GM19324 (cell line): ENCODE data around the gene CLEC20A.

Experiments
- ATAC-seq: cut with Tn5 transposase; IDR thresholded peaks from one replicate; pipeline ENCODE4 v1.9.1; 2021; ENCODE audit warnings: mild to moderate bottlenecking, moderate library complexity; ENCODE audit not compliant: unreplicated experiment, low FRiP score

CLEC20A gene

DNA sequence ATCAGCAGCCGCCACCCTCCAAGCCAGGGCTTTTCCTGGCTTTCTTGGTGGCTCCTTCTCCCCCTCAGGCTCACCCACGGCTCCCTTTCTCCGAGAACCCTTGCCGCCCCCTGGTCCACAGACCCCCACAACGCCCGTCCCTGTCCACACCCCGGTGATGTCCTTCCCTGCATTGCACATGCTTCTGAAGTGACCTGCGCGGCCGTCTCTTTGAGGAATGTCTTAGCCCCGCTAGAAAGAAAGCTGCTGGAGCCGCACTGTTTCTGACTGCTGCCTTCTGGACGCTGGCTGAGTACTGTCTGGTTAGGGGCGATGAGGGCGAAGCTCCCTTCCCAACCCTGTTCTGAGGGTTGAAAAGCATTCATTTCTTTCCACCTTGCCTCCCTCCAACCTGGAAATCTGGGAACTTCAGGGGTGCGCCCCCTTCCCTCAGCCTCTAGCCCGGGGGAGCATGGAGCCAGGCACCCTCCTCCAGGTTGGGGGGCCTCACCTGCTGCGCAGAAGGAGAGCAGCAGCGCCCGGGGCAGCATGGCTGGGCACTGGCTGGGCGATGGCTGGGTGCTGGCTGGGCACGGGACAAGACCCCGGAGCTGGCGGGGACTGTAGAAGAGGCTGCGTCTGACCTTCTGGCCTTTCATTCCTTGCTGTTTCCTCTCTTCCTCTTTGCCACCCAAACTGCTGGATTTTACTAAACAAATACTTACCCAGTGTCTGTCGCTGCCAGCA, at the start of gene CLEC20A:
TSS of gene CLEC20A (minus strand) at position 555 of the 726 bp plus-strand sequence. CDS start at position 530, 25 bp downstream.
- ATAC-seq = no peak

DNA sequence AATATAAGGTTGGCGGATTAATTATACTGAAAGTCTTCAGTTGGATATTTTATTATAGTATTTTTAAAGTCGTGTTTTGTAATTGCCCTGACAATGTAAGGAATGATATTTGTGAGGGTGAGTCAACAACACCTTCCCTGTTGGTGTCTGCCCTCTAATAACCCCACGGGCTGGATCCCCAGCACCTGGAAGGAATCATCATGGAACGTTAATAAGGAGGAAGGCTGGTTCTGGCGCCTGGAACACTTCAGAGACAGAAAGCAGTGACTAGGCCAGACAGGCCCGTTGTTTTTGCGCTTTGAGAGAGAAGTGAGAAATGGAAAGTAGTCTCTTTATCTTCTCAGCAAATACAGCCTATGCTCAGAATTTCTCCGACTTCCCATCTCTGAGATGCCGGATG, 47.8 kb upstream of the CLEC20A start:
- no peak for ATAC-seq

DNA sequence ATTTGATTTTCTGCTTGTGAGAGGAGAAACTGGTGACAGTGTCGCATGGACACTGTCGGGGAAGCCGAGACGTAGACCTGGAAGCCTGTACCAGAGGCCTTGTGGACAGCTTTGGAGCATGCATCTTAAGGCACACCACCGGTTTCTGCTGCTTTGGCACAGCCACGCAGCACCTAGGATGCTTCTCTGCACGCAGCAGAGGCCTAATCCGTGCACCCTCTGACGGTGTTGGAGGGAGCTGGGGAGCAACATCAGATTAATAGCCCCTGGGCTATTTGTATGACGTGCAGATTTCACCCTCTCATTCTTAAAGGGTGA, 46.5 kb upstream of the CLEC20A start:
- peak; percentile 23 for ATAC-seq

DNA sequence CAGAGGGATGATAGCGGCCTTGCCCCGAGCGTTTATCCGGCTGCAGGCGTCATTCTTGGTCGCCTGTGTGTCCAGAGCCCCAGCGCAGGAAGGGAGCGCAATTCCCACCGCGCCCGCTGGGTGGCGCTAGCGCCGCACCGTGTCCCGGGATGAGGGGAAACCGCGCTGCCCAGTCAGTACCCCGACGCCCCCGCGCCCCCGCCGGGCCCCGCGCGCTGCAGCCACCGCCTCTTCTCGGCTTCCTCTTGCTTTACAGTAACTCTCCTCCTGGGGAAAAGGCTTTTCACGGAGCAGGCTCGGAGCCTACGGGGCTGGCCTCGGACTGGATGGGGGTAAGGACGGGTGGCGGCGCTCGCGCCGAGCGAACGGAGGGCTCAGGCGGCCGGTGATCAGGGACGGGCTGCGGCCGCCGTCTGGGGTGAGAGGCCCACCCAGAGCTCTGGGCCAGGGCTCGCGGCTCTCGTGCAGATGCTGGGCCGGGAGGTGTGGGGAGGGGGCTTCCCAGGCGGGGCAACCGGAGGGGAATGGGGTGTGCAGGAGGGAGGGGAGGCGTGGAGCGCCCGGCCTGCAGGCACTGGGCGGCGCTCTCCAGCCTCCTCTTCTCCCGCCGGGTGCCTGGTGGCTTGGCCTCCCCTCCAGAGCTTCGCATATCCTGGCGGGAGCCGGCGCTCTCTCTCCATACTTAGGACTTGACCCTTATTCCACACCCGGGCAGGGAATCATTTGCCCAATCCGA, 46.0 kb upstream of the CLEC20A start:
- peak; percentile 87 for ATAC-seq

DNA sequence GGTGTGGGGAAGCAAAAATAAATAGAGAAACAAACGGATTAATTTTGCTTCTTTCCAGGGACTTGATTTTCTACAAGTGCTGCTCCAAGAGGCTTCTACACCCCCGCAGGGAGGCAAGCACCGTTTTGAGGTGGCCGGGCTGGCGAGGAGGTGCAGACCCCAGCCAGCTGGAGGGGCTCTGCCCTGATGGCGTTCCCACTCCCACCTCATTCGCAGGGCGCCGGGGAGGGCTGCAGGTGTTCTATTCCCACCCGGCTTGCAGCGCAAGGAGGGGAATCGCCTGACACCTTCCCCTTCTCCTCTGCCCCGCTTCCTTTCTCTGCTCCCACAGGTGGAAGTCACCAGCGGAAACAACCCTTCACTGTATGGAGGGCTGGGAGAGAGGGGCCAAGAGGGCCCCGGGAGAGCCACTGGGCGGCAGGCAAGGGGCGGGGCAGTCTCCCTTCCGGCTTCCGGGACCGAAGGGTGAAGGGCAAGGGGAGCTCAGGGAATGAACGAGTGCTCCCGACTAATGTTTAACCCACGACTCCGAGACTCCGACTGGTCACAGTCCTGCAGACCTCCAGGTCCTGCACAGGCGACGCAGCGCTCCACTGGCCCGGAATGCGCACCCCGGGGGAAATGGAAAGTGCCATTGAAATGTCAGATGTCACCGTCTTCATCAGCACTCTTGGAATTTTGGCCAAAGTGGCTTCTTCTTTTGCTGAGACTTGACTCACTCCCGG, 45.2 kb upstream of the CLEC20A start:
- ATAC-seq = peak; percentile 30

DNA sequence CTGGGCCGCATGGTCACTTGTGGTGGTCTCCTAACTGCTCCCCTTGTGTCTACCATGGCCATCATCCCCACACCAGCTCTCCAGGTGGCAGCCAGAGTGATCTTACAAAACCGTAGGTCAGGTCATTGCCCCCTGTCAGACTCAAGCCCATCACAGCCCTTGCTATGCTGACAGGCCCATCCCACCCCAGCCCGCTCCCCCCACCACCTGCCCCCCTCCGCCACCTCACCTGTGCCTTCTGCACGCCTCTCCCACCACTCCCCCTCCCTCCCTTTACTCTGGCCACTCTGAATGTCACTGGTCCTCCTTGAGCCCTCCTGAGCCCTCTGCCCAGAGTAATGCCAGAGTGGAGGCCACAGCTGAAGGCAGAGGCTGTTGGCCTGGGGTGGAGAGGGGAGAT, 44.6 kb upstream of the CLEC20A start:
- no peak for ATAC-seq

DNA sequence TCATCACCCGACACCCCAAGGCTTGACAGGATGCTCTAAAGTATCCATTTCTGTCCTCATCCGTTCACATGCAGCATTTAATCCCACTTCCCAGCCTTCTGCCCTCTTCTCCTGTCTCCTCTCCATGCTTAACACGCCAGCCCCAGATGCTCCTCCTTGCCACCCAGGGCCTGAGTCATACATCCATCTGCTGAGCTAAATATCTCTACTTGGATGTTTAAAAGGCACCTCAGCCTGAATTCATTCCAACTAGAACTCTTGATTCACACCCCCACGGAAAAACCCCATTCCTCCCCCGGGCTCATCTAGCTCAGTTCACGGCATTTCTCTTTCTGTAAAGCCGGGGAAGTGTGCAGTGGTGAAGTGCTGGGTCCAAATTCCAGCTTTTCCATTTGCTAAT, 43.9 kb upstream of the CLEC20A start:
- ATAC-seq = no peak

DNA sequence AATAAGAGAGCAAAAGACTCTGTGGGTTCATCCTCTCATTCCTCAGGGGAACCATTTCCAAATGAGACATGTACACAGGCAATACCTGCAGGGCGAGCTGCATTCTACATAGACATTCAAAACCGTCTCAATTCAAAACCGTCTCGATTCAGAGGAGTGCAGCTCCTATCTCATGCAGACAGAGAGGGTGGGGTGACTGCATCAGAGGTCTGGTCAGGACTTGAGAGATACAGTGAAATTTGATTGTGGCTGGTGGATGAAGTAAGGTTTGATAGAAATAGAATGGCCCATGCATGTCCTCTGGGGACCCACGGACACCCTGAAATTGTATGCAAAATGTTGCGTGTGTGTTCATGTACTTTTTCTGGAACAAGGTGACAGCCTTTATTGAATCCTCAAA, 43.4 kb upstream of the CLEC20A start:
- no peak for ATAC-seq

DNA sequence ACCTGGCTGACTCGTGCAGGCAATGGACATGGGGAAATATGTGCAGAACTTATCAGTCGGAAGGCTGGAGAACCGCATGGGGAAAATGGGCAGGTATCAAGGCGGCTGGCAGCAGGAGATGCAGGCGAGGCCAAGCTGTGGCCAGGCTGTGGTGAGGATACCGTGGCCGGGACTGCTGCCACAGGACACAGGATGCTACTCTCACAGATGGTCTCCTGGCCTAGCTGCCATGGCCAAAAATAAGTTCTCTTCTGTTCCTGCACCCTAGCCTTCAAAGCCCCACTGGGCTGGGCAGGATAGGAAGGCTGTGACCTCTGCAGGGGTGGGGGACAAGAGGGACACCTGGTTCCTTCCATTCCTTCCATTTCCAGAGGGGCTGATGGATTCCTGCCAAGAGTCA, 42.5 kb upstream of the CLEC20A start:
- no peak for ATAC-seq

DNA sequence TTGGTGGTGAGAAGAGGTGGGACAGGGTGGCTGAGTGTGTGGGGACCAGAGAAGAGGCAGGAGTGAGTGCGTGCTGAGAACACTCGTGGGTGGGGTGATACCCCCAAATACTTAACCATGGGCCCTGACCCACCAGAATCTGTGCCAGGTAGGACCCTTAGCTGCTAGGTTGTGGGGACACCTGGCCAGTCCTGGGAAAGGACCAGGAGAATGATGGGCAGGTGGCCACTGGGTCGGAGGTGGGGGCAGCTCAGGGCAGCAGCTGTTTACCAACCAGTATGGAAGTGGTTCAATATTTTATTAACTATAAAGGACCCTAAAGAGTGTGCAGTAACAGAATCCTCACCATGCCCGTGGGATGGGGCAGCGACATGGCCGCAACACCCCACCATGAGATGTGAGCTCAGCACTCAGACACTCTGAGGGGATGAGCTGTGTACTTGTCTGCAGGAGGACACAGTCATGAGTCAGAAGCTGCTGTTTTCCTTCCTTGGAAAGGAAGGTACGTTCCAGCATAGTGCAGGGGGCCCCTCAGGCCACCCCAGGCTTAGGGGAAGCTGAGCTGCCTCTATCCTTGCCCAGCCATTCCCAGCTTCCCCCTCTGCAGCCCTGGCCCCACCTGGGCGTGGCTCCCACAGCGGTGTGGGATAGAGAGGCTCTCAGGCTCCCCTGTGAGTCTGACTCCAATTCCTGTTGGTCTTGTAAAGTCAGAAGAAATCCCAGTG, 41.6 kb upstream of the CLEC20A start:
- ATAC-seq = no peak

DNA sequence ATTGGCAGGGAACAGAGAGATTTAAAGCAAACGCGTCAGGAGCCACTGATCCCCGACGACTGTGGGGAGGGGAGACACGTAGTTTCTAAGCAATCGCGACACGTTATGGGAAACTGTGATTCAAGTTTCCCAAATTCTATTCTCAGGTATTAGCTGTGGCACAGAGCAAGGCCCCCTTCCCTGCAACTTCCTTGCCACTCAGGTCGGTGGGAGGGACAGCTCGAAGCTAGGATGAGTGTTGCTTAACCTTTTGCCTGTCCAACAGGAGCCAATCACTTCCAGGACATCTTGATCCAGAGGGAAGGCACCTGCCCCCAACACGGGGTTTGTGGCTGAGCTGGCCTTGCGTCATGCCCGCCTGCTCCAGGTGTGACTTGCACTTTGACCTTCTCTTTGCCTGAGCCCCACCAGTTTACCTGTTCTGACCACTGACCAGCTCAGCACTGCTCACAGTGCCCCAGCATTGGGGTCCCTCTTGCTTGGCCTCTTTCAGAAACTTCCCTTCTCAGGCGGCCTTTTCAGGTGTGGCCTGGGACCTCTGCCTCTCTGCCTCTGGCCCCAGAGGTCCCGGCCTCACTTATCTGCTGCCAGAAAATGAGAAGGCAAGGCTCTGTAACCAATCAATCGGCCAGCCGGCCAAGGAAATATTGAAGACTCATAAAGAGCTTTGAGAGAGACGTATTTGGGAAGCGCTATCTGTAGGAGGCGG, 40.8 kb upstream of the CLEC20A start:
- ATAC-seq = no peak

DNA sequence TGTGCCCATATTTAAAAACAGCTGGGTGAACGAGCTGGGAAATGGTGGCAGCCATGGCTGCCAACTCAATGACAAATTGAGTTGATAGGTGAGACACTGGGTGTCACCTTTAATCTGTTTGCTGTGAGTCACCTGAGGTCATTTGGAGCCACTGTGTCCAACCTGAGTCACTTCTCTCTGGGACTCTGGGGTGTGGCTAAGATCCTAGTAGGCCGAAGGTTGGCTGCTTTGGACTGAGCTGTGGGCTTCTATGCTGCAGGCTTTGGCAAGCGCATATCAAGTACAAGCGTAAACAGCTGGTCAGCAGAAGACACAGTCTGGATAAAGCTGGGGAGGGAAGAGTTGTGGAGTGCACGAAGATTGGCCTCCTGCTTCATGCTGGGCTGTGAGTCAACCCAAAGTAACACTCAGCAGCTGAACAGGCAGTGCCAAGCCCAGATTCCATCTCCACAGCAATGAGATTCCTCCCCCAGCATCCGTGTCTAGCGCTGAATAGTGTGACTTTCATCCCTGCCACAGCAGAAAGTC, 40.1 kb upstream of the CLEC20A start:
- no peak for ATAC-seq

DNA sequence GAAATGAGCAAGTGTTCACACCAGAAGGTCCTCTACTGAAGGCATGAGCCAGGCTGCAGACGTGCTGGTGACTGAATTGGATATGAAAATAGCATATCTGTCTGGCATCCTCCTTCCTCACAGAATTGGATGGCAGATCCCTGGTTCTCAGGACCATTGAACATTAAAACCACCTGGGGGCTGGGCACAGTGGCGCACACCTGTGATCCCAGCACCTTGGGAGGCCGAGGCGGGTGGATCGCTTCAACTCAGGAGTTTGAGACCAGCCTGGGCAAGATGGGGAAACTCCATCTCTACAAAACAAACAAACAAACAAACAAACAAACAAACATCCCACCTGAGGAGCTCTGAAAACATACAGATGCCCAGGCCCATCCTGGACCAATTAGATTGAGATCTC, 39.6 kb upstream of the CLEC20A start:
- no peak for ATAC-seq

DNA sequence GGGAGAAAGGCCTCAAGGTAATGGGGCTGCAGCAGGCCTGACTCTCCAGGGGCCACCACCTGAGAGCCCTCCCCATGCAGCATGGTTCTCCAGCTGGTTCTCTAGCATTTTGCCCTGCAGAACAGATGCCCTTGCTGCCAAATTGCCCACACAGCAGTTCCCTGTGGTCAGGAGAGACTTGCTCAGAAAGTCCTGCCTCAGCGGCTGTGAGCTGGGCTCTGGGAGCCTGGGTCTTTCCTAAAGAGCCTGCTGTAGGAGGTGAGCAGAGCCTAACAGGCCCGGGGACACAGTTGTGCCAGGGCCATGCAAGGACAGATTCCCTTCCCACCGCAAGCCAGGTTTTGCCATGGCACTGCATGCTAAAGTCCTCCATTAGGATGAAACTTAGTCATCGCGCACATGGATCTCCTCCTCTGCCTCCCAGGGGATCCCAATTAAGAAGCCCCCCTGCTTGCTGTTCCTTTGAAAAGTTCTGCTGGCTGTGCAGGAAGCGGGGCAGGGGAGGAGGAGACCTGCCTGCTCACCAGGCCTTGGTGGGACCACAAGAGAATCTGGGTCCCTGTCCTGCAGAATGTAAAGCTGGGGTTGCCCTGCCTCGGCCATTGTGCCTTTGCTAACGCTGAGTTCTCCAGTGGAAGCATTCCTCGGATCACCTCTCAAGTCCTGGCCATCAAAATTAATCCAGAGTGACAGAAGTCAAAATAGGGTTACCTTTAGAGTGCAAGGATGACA, 37.5 kb upstream of the CLEC20A start:
- ATAC-seq = no peak

DNA sequence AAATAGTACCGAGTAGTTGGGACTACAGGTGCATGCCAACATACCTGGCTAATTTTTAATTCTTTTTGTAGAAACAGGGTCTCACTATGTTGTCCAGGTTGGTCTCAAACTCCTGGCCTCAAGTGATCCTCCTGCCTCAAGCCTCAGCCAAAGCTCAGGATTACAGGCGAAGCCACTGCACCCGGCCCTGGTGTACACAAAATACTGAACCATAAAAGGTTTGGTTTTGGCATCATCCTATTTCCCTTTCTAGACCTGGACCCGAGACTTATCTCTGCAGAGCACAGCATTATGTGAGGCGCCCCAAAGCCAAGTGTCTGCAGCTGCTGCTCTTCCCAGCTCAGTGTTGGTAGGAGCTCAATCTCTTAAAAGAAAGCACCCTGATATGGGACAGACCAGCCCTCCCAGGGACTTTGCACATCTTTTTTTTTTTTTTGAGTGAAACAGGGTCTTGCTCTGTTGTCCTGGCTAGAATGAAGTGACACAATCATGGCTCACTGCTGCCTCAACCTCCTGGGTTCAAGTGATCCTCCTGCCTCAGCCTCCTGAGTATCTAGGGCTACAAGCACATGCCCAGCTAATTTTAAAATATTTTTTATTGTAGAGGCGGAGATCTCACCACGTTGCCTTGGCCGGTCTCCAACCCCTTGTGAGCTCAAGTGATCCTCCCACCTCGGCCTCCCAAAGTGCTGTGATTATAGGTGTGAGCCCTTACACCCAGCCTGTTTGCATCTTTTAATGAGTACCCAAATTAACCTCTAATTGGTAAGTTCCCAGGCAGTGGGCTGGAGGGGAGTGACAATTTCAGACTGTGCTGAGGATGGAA, 36.6 kb upstream of the CLEC20A start:
- no peak for ATAC-seq

DNA sequence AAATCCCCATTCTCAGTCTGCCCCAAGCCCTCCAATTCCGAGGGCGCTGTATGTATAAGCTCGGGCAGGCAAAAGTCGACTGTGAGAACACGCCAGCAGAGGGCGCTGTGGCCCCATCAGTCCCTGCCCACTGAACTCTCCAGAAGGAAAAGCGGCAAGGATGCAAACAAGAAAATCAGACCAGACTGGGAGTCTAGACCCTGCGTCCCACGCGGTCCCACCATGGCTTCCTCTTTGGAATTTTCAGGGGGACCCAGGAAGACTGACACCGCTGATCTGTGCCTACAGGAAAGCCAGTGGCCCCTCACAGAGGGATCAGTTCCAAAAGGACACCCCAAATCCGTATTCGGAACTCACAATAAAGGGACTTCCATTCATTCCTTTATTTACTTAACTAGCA, 35.6 kb upstream of the CLEC20A start:
- peak; percentile 67 for ATAC-seq

DNA sequence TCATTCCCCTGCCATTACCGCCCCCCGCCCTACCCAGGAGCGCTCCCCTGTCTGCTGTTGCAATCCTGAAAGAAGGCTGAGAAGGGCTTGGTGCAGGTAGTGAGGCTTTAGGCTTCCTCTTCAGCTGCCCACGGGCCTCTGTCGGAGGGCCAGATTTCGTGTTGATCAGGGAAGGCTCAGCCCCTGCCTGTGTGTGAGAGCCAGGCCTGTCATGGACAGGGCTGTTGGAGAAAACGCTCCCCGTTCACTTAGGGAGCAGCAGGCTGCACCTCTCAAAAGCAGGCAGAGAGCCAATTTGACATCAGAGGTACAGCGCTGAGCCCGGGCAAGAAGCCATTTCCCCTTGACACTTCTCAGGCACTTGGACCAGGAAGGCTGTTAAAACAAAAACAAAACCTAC, 35.1 kb upstream of the CLEC20A start:
- no peak for ATAC-seq

DNA sequence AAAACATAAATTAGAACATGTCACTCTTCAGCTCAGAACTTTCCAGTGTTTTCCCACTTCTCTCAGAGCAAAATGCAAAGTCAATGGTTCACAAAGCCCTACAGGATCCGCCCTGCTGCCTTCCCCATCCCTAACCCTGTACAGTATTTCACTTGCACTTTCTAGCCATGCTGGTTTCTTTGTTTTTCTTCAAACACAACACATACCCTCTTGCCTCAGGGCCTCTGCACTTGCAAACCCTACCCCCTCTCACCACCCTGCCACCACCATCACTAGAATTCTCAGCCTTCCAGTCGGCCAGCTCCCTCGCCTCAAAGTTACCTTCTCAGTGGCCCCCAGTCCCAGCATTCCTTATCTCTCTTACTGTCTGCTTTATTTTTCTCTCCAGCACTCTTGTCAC, 33.7 kb upstream of the CLEC20A start:
- no peak for ATAC-seq

DNA sequence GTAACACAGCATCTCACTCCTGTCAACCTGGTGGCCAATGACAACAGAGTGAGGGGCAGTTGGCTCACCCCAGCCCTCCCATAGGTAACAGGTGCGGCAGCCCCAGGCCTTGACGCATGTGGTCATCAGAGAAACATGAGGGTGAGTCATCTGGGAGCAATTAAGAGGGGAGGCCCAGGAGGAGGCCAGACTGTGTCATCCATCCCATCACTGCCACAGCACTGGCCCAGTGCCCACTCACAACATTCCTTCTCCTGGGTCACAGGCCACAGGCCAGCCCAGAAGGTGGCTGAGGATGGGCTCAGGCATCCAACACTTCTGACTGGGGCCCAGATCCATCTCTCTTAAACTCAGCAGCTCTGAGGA, 33.3 kb upstream of the CLEC20A start:
- ATAC-seq = no peak
